HepG2 (cell line): ENCODE measurements around the gene MEA1. TPM values are rescaled to one million over a fixed set of nuclear protein-coding genes. Genes with fewer than 3 reads are reported as not detected.
A peak's percentile ranks its signal among the peaks of the same experiment; 100 is the strongest.

Source experiments
- BCL6 ChIP-seq: IDR thresholded peaks from 2 replicates; pipeline ENCODE4 v1.6.1; 2016; ENCODE audit warnings: missing genetic modification reagents, missing compliant biosample characterization
- CCDC6 ChIP-seq: sonication (generic); formaldehyde crosslinking; IDR thresholded peaks from 2 replicates; pipeline ENCODE4 v1.8.1; 2022; ENCODE audit warnings: mild to moderate bottlenecking, missing genetic modification reagents, moderate library complexity
- CEBPB ChIP-seq: IDR thresholded peaks from 2 replicates; pipeline ENCODE4 v1.6.1; 2011; ENCODE audit warnings: low read depth, low read length, improper control_type of control experiment, borderline replicate concordance
- HIVEP1 ChIP-seq: sonication (generic); formaldehyde crosslinking; IDR thresholded peaks from 2 replicates; pipeline ENCODE4 v1.4.0; 2020; ENCODE audit warnings: mild to moderate bottlenecking, missing genetic modification reagents
- KLF12 ChIP-seq: sonication (generic); formaldehyde crosslinking; IDR thresholded peaks from 2 replicates; pipeline ENCODE4 v1.4.0; 2020; ENCODE audit warnings: missing genetic modification reagents, borderline replicate concordance
- NFKBIZ ChIP-seq: IDR thresholded peaks from 2 replicates; pipeline ENCODE4 v1.6.1; 2018; ENCODE audit warnings: missing genetic modification reagents, missing compliant biosample characterization
- SAP130 ChIP-seq: IDR thresholded peaks from 2 replicates; pipeline ENCODE4 v1.6.1; 2016; ENCODE audit warnings: low read depth
- SP140L ChIP-seq: sonication (generic); formaldehyde crosslinking; IDR thresholded peaks from 2 replicates; pipeline ENCODE4 v1.4.0; 2020; ENCODE audit warnings: missing genetic modification reagents, borderline replicate concordance
- TBL1XR1 ChIP-seq: fragments of 150-350 bp; IDR thresholded peaks from 2 replicates; pipeline ENCODE4 v1.6.1; 2014; ENCODE audit warnings: borderline replicate concordance, low read length; ENCODE audit not compliant: partially characterized antibody
- TRIM22 ChIP-seq: fragments of 450-650 bp; IDR thresholded peaks from 2 replicates; pipeline ENCODE4 v1.6.1; 2017
- WIZ ChIP-seq: sonication (generic); formaldehyde crosslinking; IDR thresholded peaks from 2 replicates; pipeline ENCODE4 v1.5.1; 2020; ENCODE audit warnings: mild to moderate bottlenecking, missing genetic modification reagents
- YY1 ChIP-seq: IDR thresholded peaks from 2 replicates; pipeline ENCODE4 v1.6.1; 2011; ENCODE audit warnings: low read length, low read depth, moderate library complexity, mild to moderate bottlenecking; ENCODE audit not compliant: insufficient read depth, insufficient replicate concordance
- ZC3H4 ChIP-seq: sonication (generic); formaldehyde crosslinking; IDR thresholded peaks from 2 replicates; pipeline ENCODE4 v1.4.0; 2020; ENCODE audit warnings: missing genetic modification reagents, borderline replicate concordance
- ZFP91 ChIP-seq: sonication (generic); formaldehyde crosslinking; IDR thresholded peaks from 2 replicates; pipeline ENCODE4 v1.9.0; 2022; ENCODE audit warnings: missing genetic modification reagents, mild to moderate bottlenecking, borderline replicate concordance
- ZNF124 ChIP-seq: sonication (generic); formaldehyde crosslinking; IDR thresholded peaks from 2 replicates; pipeline ENCODE4 v1.4.0; 2020; ENCODE audit warnings: missing genetic modification reagents
- ZNF143 ChIP-seq: sonication (generic); formaldehyde crosslinking; IDR thresholded peaks from 2 replicates; pipeline ENCODE4 v1.4.0; 2020; ENCODE audit warnings: missing genetic modification reagents
- ZNF546 ChIP-seq: sonication (generic); formaldehyde crosslinking; conservative IDR thresholded peaks from 2 replicates; pipeline ENCODE4 v1.8.1; 2023; ENCODE audit warnings: mild to moderate bottlenecking, missing genetic modification reagents
- ZNF552 ChIP-seq: sonication (generic); formaldehyde crosslinking; IDR thresholded peaks from 2 replicates; pipeline ENCODE4 v1.9.0; 2022; ENCODE audit warnings: missing genetic modification reagents, mild to moderate bottlenecking, borderline replicate concordance
- ZNF629 ChIP-seq: sonication (generic); formaldehyde crosslinking; conservative IDR thresholded peaks from 2 replicates; pipeline ENCODE4 v1.5.0; 2020; ENCODE audit warnings: missing genetic modification reagents
- ZNF724P ChIP-seq: sonication (generic); formaldehyde crosslinking; IDR thresholded peaks from 2 replicates; pipeline ENCODE4 v1.8.0; 2022; ENCODE audit warnings: missing genetic modification reagents, borderline replicate concordance
- ZNF788 ChIP-seq: sonication (generic); formaldehyde crosslinking; IDR thresholded peaks from 2 replicates; pipeline ENCODE4 v1.5.0; 2020; ENCODE audit warnings: mild to moderate bottlenecking, missing genetic modification reagents, borderline replicate concordance
- ZNF839 ChIP-seq: sonication (generic); formaldehyde crosslinking; IDR thresholded peaks from 2 replicates; pipeline ENCODE4 v1.4.0; 2020; ENCODE audit warnings: missing genetic modification reagents, mild to moderate bottlenecking, borderline replicate concordance
- polyA plus RNA-seq, 8 experiments: library from polyadenylated mRNA; depleted of rRNA in 3 of 8; stranded (reverse) in 7 of 8; unstranded in 1 of 8; fragments of >200 nt; fragmentation: Illumina TruSeq in 4 of 8; extraction: Trizol in 4 of 8; gene quantifications; 2 replicates each; pipeline versions ENCODE4 v1.2.1 to v1.2.3, GENCODE V29; 2011 to 2016; ENCODE audit warnings: low read depth in 4 of 8, missing spikeins in 1 of 8, mixed read lengths in 1 of 8; ENCODE audit not compliant: insufficient read depth in 1 of 8
- total RNA-seq, 5 experiments: library from RNA; depleted of rRNA; stranded (reverse); fragments of >200 nt; fragmentation: Illumina TruSeq; extraction: Trizol; gene quantifications; 2 replicates each; pipeline ENCODE4 v1.2.3, GENCODE V29; 2016; ENCODE audit warnings: low read depth in 1 of 5
- TF ChIP-seq, protein P1 (sequence below): conservative IDR thresholded peaks from 2 replicates; pipeline ENCODE4 v1.6.1; 2018; ENCODE audit warnings: missing genetic modification reagents
- TF ChIP-seq, protein P2 (sequence below): sonication (generic); formaldehyde crosslinking; conservative IDR thresholded peaks from 2 replicates; pipeline ENCODE4 v1.4.0; 2020; ENCODE audit warnings: missing genetic modification reagents
- TF ChIP-seq, protein P3 (sequence below): IDR thresholded peaks from 2 replicates; pipeline ENCODE4 v1.6.1; 2016

MEA1 gene
- total and polyA plus RNA-seq, 2 of the 13 experiments (the other 11 are each of a cell fraction or from before 2014, with no cell fraction given), result 75.6 to 86.2 TPM

GRCh38 chr6:43053545-43054205 is 39.9 kb upstream of the MEA1 start, which contains the start of gene CUL7 (continued):
- TF ChIP-seq ZNF143 (CRISPR knock-in tag) (peak; percentile 73), BCL6 (CRISPR knock-in tag) (peak; percentile 50; the same call in 1 of the 2 replicates), TBL1XR1 (no peak), ZNF124 (CRISPR knock-in tag) (peak; percentile 82; the same call in 1 of the 2 replicates), CEBPB (no peak), HIVEP1 (CRISPR knock-in tag) (peak; percentile 85), WIZ (CRISPR knock-in tag) (no peak), KLF12 (CRISPR knock-in tag) (peak; percentile 86; the same call in 1 of the 2 replicates), ZNF629 (CRISPR knock-in tag) (no peak), NFKBIZ (CRISPR knock-in tag) (peak; percentile 69; the same call in 1 of the 2 replicates), TRIM22 (no peak), ZC3H4 (peak; percentile 81), ZNF546 (CRISPR knock-in tag) (peak; percentile 88; the same call in 1 of the 2 replicates), ZNF552 (CRISPR knock-in tag) (peak; percentile 77; the same call in 1 of the 2 replicates), SAP130 (CRISPR knock-in tag) (peak; percentile 97), ZNF724P (CRISPR knock-in tag) (peak; percentile 85), ZFP91 (CRISPR knock-in tag) (peak; percentile 98), SP140L (CRISPR knock-in tag) (0 out of 2 replicates have a peak, but pooled peaks have one; percentile 41), CCDC6 (CRISPR knock-in tag) (peak; percentile 97), ZNF839 (CRISPR knock-in tag) (no peak), YY1 (peak; percentile 83), ZNF788 (peak; percentile 99)
- TF ChIP-seq, protein P1, sequence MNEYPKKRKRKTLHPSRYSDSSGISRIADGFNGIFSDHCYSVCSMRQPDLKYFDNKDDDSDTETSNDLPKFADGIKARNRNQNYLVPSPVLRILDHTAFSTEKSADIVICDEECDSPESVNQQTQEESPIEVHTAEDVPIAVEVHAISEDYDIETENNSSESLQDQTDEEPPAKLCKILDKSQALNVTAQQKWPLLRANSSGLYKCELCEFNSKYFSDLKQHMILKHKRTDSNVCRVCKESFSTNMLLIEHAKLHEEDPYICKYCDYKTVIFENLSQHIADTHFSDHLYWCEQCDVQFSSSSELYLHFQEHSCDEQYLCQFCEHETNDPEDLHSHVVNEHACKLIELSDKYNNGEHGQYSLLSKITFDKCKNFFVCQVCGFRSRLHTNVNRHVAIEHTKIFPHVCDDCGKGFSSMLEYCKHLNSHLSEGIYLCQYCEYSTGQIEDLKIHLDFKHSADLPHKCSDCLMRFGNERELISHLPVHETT (CRISPR knock-in tag), result peak; percentile 96
- TF ChIP-seq, protein P2, sequence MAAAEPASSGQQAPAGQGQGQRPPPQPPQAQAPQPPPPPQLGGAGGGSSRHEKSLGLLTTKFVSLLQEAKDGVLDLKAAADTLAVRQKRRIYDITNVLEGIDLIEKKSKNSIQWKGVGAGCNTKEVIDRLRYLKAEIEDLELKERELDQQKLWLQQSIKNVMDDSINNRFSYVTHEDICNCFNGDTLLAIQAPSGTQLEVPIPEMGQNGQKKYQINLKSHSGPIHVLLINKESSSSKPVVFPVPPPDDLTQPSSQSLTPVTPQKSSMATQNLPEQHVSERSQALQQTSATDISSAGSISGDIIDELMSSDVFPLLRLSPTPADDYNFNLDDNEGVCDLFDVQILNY (CRISPR knock-in tag), result no peak; the same call in 1 of the 2 replicates
- TF ChIP-seq, protein P3, sequence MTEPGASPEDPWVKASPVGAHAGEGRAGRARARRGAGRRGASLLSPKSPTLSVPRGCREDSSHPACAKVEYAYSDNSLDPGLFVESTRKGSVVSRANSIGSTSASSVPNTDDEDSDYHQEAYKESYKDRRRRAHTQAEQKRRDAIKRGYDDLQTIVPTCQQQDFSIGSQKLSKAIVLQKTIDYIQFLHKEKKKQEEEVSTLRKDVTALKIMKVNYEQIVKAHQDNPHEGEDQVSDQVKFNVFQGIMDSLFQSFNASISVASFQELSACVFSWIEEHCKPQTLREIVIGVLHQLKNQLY (CRISPR knock-in tag), result peak; percentile 71
